ENCODE measurements around the gene HOXC5. TPM values are rescaled to one million over a fixed set of nuclear protein-coding genes. Genes with fewer than 3 reads are reported as not detected.
"Not testable (repeated sequence)": the region's sequence is repeated elsewhere in the genome, so short reads cannot be mapped to it uniquely, and the experiment has no call there.

HOXC5 gene
- total RNA-seq, 1 donor from 2014 or later = not detected

DNA sequence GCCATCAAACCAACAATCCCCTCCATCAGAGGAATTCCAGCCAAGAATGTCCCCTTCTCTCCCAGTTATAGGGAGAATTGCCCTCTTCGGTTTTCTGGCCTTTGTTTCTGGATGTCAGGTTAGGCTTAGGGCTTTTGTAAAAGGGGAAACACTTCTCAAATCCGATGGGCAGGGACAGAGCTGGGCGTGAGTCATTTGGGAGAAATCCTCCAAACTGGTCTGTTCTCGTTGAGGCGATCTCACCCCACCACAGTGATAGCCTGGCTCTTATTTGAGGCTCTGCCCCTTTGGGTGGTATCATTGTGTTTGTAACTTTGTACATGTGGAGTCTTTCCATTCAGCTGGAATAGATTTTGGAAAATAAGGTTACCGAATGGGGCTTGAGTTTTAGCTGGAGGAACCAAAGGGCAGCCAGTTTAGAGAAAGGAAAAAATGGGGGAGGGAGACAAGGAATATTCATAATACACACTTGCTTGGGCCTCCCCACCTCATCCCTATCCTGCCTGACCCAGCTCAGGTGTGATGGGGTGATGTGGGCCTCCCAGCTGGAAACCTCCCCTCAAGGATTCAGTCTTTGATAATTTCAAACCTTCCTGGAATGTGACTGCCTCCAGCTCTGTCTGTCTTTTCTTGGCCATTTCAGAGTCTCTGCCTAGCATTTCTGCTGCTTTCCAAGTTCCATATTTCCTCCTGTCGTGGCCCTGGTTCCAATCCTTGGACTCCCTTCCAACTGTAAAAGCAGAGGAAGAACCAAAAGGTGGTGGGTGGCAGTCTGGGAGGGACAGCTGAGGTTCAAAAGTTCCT is 28.3 kb downstream of the HOXC5 start:
- DNase-seq (ENCODE audit: low read depth in 2 of 2) = no peak

DNA sequence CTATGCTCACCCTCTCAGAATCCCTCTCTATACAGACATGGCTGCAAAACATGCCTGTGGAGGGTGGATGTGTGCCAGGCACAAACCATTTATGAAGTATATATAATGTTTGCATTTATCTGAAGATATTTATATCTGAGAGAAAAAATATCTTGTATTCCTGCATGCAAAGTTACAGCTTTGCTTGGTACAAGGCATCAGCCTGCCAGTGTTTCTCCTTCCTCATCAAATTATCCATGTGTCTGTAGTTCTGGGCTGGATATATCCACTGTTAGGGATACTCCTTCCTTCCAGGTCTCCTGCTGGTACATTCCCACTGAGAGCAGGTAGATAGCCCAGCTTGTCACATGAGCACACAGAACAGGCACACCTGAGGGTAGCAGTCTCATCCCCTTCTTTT is 32.8 kb downstream of the HOXC5 start:
- DNase-seq (ENCODE audit: low read depth in 2 of 2) = no peak

DNA sequence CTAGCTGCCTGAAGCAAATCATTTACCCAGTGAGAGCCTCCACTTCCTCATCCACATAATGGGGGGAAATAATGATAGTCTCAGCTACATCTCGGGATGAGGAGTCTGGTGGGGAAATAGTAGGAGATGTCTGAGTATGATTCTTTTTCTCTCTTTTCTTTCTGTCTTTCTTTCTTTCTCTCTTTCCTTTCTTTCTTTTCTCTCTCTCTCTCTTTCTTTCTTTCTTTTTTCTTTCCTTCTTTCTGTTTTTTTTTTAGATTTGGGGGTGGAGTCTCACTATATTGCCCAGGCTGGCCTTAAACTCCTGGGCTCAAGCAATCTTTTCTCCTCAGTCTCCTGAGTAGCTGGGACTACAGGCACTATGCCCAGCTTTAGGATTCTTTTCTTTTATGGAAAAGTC is 33.6 kb downstream of the HOXC5 start:
- DNase-seq (ENCODE audit: low read depth in 2 of 2) = no peak

DNA sequence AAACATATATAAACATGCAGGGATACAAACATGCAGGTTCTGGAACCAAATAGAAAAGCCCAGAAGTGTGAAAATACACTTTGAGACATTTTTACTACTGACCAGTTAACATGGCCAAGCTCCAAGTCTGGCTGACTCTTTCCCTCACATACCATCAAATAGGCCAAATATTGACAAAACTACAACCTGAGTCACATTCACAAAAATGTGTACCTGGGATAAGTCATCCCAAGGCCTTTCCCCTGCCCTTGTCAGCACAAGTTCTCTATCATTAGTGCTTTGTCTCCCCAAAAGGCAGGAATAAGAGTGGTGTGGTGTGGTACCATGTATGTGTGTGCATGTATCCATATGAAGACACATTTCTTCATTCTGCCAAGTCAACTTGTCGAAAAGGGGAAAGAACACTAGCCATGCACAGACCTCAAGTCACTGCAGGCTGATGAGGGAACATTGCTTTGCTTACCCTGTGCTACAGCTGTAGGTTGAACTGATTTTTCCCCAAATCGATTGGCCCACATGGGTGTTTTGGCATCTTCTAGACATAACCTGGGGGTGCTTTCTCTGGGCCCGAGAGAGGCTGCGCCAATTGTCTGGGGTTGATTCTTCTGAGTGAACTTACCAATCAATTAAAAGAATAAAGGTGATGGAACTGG is 35.7 kb downstream of the HOXC5 start:
- DNase-seq (ENCODE audit: low read depth in 2 of 2) = no peak

GRCh38 chr12:54071942-54072341 is 39.1 kb downstream of the HOXC5 start:
- no peak for DNase-seq (ENCODE audit: low read depth in 2 of 2)

DNA sequence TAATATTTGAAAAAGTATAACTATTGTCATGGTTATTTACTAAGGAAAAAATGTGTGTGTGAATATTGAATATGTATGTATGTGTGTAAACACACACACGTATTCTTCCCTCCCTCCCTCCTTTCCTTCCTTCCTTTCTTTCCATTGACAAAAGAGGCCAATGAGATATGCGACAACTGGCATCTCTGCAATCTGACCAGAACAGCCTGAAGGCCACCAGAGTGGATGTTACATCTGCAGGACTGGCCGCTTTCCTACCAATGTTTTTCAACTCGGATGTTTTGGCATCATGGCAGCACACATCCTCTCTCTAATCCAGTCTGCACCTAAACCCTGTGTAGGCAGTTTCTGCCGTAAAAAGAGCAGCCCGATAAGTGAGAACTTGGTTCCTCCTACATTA is 41.5 kb downstream of the HOXC5 start:
- DNase-seq (ENCODE audit: low read depth in 2 of 2) = no peak

DNA sequence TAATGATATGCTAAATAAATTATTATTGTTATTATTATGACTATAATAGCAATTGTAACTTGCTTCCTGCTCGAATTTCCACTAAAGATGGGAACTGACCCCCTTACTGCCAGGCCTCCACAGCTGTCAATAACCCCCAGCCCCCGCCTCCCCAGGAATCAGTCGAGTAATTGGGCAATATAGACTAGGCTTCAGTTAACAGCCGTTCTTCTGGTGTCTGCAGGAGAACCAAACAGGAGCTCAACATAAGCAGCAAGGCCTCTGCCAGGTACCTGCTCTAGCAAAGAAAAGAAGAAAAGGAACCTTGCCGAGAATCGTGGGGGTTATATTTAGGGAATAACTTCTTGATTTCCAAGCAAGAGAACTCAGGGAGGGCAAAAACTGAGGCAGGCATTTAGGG is 42.6 kb downstream of the HOXC5 start:
- DNase-seq (ENCODE audit: low read depth in 2 of 2) = no peak

DNA sequence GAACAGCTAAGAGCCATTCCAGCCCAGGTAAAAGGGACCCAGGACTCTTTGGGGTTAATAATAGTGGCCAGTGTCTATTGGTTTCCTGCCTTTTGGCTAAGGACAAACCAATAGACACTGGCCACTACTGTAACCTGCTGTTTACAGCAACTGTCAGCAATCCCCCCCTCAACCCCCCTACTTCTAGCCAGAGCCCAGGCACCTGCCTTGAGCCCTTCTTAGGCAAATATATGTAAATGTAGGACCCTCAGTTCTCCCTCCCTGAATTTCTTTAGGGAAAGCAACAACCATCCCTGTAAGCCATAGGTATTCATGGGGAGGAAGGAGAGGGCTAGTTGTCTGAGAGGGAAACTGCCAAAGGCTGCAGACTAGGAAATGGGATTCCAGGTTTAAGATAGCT is 43.1 kb downstream of the HOXC5 start:
- no peak for DNase-seq (ENCODE audit: low read depth in 2 of 2)

DNA sequence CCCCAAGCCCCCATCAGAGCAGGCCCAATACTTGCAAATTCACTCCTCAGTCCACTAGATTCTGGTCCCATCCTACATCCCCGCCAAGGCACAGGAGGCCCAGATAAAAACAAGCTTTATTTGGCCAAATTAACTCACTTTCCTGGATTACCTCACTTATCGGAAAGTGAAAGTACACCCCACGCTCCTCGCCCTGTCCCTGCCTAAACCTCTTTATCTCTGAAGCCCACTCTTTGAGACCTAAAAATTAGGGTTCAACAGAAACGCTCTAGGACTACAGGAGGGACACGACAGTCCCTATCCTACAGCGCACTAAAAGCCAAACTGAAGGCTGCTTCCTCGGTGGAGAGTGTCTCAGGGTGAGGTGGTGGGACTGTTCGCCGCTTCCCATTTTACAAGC is 45.0 kb downstream of the HOXC5 start:
- not testable (repeated sequence) for DNase-seq (ENCODE audit: low read depth in 2 of 2)

DNA sequence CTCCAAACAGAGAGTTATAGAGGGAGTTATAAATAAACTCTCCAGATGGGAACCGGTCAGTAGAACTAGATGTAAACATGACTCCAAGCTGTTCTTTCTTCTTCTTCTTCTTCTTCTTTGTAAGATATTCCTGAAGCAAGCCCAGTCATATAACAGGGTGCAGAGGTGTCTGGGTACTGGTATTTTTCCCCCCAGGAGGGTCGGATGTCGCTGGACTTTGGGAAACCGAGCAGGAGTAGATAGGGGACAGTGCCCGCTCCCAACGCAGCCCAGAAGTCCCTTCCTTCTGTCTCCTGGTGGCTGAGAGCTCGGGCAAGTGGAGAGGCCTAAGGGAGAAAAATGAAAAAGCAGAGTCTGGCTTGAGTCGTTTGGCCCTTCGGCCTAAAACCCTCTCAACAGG is 46.3 kb downstream of the HOXC5 start:
- DNase-seq (ENCODE audit: low read depth in 2 of 2) = not testable (repeated sequence)

DNA sequence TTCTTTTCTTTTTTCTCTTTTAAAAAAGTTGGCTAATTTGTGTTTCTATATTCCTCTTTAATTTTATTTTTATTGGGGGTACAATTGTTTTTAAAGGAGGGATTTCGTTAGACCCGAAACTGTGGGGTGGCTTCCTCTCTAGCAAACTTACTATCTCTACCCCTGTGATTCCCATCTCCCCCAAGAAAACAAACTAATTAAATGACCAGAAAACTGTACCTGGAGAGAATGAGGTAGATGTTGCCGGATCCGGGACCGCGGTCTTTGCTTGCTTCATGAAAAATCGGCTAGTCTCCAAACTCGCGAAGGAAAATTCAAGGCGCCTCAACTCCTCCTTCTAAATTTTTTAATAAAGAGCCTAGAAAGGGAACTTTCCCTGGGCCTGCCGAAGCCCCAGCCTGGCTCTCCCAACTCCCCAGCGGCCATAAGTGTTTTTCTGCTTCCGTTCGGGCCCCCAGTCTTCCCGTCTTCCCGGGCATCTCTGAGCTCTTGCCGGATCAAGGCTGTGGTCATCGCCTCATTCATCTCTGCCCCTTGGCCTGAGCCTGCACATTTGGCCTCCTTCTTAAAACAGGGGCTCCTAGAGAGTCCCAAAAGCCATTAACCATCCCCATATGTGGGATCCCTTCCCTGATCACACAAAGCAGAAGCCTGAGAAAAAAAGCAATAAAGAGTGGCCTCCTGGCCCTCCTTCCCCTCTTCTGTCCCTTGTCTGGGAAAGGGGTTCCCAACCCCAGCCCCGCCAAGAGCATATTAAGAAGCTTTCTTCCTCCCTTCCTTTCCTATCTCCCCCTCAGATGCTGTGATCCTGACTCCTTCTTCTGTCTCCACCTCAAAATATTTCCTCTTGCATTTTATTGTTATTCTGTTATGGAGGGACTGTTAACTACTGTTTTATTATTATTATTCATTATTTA is 47.4 kb downstream of the HOXC5 start:
- not testable (repeated sequence) for DNase-seq (ENCODE audit: low read depth in 2 of 2)

GRCh38 chr12:54081053-54081514 is 48.2 kb downstream of the HOXC5 start:
- DNase-seq (ENCODE audit: low read depth in 2 of 2) = not testable (repeated sequence)

- not testable (repeated sequence) for DNase-seq (ENCODE audit: low read depth in 2 of 2)
Measured at GRCh38 chr12:54081581-54082396, 48.9 kb downstream of the HOXC5 start.

DNA sequence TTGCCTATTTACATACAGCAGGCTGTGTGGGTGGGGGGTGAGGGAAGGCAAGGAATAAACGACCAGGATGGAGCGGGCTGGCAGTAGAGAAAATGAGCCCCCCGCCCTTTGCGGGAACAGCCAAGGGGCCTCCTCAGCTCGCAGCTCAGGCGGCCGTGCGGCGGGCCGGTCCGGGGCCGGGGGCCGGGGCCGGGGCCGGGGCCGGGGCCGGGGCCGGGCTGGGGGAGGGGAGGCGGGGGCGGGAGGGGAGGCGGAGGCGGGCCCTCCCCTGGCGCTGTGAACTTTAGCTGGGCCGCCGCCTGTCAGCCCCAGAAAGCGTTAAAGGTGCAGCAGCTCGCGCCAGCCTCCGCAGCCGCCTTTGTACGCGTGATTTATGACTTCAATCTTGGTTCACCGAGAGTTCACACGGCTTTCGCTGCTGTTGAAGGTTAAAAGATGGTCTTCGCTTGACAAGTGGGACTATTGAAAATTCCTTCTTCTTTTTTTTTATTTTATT is 49.6 kb downstream of the HOXC5 start:
- DNase-seq (ENCODE audit: low read depth in 2 of 2) = no peak

Other genes with a start within 250 kb of the HOXC5 start
- not detected in 2 replicates for gene HOXC13, start 94.2 kb upstream of the HOXC5 start, total RNA-seq
- not detected in 2 replicates for gene HOXC12, start 78.1 kb upstream of the HOXC5 start, total RNA-seq
- not detected in 2 replicates for gene HOXC11, start 59.9 kb upstream of the HOXC5 start, total RNA-seq
- not detected in 2 replicates for gene HOTAIR, start 58.1 kb upstream of the HOXC5 start, total RNA-seq
- not detected in 2 replicates for gene HOXC10, start 47.9 kb upstream of the HOXC5 start, total RNA-seq
- 0.13 and 1.3 TPM in 2 replicates for gene HOXC9, start 32.9 kb upstream of the HOXC5 start, total RNA-seq
- gene HOXC8, start 24.1 kb upstream of the HOXC5 start, total RNA-seq = not detected in 2 replicates
- gene HOXC6, start 4.6 kb upstream of the HOXC5 start, total RNA-seq = 0.13 TPM in 1 of 2 replicates, not detected in the other
- gene HOXC4, start 20.8 kb downstream of the HOXC5 start, total RNA-seq = not detected in 2 replicates
- 16.2 and 17.5 TPM in 2 replicates for gene SMUG1, start 155.9 kb downstream of the HOXC5 start, total RNA-seq
- gene CBX5, start 247.1 kb downstream of the HOXC5 start, total RNA-seq = 30.9 and 31.9 TPM in 2 replicates
- gene HNRNPA1, start 247.7 kb downstream of the HOXC5 start, total RNA-seq = 339 and 443 TPM in 2 replicates